ENCODE measurements around the gene CDH12.
"Not testable (repeated sequence)": the region's sequence is repeated elsewhere in the genome, so short reads cannot be mapped to it uniquely, and the experiment has no call there.

The CDH12 gene

DNA sequence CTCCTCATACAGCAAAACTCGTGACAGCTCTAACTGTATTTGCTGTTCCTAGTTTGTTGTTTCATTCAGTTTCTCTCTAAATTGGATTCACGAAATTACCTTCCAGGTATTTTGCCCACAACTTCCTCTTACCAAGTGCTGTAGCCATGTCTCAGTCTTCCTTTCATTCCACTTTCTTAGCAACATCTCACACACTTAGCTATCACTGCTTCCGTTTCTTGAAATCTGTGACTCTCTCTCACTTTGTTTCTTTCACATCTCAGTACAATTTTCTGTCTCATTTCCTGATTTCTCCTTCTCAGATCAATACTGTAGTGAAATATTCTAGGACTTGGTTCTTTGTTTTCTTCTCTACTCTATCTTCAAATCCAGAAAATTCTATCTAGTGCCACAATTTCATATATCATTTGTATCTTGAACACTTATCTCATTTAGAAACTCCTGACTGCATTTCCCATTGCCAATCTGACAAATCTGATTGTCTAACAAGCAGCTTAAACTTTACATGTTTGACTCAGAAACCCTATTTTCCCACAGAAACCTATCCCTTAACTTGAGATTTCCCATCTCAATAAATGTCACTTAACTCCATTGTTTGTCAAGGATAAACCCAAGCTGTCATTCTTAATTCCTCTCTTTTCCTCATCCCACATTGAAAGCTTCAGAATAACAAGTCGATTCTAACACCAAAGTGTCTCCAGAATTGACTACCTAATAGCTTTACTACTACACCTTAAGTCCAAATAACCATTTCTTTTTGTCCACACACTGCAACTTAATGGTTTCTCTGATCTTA is 303.1 kb downstream of the CDH12 start:
- no peak for DNase-seq

DNA sequence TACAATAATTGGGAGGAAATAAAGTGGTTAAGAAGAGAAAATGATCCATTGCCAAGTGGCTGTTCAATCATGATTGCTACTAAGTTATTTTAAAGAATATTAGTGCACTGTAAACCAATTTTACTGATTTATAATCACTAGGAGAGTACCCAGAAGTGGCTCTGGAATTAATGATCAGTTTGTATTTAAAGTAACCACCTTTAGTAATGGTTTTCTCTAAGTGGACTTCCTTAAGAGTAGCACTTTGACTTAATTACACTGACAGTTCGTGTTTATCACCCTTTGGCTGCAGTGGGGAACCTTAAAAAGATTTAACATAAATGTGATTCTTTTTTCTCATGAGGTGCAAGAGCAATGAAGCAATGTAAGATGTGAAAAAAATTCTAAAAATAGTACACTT is 310.8 kb downstream of the CDH12 start:
- no peak for DNase-seq

DNA sequence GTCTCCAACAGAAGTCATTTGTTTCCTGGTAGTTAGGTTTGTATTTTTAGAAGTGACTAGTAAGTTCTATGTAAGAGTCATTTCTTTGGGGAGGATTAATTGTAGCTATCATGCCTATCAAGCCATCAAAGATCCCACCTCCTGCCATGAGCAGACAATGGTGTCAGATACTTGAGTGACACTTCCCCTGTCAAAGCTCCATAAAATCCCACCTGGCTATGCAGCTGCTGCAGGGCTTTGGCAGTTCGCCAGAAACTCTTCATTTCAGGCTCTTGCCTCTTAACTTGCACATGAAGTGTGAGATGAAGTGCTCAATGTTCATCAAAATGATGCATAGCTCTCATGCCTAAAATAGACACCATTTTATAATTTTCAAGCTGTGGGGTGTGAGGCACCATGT is 312.1 kb downstream of the CDH12 start:
- no peak for DNase-seq

DNA sequence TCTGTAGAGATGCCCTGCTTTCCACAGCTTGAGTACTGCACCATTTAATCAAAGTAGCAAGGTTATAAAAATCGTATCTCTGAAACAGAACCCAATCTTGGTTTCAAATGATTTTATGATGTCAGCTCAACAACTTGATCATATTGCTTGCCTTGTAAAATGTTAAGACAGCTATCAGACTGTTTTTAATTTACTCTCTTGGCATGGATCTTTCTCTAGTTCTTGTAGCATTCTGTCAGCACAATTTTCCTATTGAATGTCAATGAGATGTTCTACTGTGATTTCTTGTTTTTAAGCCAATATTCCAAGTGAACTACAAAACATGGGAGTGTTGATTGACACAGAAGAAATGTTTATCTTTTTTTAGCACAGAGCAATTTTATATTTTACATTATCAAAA is 313.4 kb downstream of the CDH12 start:
- DNase-seq: no peak

DNA sequence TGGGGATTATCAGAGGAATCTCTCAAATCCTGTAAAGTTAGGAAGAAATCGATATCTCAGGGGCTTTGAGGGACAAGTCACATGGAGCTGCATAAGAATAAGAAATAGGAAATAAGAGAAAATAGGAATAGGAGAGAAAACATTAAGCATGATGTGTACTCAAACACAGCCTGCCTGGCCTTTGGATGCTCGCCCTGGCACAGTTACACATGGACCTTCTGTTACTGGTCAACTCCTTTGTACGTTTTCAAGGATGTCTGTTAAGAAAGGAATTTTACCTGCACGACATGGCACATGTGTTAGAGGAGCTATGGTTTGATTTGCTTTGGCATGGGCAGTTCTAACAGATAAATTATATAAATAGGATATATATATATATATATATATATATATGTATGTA is 321.2 kb downstream of the CDH12 start:
- DNase-seq: no peak

DNA sequence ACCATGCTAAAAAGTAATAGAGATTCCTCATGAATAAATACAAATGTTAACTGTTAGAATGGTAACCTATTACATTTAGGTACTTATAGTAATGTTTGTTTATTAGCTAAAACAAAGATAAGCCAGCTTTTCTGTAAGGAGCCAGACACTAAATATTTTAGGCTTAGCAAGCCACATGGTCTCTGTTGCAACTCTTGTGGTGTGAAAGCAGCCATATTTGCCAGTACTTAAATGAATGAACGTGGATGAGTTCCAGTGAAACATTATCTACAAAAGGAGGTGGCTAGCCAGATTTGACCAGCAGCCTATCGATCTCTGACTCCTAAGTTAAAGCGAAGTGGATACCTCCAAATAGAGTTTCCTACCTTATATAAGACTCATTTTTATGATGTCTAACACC is 331.6 kb downstream of the CDH12 start:
- no peak for DNase-seq

DNA sequence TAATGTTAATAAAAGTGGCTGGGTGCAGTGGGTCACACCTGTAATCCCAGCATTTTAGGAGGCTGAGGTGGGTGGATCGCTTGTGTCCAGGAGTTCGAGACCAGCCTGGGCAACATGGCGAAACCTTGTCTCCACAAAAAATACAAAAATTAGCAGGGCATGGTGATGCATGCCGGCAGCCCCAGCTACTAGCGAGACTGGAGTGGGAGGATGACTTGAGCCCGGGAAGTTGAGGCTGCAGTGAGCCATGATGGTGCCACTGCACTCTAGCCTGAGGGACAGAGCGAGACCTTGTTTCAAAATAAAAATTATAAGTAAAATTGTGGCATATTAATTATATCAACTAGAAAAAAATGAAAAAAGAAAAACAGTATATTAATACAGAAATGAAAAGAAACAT is 336.6 kb downstream of the CDH12 start:
- DNase-seq: not testable (repeated sequence)

DNA sequence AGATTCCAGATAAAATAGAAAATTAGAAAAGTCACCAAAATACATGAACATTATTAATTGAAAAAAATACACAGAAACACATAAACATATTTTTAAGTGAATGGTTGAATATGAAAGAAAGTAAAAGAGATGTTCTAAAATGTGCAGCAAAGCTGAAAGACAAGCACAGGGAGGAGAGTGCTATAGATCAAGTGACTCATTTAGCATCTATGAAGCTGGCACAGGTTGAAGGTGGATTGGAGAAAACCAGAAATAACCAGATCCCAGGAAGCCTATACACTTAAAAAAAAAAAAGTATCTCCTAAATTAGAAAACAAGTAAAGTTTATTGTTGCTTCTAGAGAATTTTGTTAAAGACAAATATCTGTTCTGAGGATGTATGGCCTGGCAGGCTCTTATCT is 338.9 kb downstream of the CDH12 start:
- no peak for DNase-seq

DNA sequence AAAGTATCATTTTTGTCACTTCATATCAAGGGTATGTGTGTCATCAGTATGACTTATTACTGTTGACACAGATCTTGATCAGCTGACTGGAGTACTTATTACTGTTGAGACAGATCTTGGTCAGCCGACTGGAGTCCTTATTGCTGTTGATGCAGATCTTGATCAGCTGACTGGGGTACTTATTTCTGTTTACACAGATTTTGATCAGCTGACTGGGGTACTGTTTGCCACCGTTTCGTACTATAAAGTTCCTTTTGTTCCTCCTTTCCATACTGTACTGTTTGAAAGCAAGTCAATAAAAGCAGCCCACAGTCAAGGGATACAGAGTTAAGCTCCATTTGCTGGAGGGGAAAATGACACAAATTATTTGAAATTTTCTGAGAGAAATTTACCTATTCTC is 347.3 kb downstream of the CDH12 start:
- no peak for DNase-seq

DNA sequence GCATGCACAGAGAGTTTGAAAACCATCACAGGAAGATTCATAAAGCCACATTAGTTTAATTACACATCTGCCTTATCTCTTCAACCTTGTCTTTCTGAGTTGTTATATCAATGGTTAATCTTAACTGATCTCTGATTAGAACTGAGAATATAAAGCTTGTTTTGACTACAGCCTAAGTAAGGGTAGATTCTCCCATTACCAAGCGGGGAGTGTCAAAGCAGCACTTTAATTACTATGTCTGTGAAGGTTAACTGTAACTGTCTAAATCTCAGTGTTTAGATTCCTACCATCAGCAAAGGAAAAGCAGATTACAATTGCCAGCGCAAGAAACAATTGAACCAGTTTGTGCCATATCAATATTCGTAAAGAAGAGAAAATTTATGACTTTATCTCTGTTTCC is 348.7 kb downstream of the CDH12 start:
- DNase-seq: no peak

DNA sequence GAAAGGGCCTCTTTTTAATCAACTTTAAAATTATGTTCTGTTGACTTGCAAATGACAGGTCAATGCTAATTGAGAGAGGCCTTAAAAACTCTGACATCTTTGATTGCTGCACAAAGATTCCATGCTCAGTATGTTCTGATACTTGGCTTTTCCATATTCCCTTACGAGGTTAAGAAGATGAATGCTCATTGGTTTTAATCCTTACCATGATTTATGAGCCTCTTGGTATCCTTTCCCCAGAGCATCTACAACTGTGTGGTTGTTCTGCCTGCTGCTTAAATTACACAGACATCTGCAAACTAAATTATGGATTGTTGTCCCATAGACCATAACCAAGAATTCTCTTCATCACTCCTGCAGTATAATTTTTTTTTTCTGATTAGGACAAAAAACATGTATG is 352.6 kb downstream of the CDH12 start:
- no peak for DNase-seq

DNA sequence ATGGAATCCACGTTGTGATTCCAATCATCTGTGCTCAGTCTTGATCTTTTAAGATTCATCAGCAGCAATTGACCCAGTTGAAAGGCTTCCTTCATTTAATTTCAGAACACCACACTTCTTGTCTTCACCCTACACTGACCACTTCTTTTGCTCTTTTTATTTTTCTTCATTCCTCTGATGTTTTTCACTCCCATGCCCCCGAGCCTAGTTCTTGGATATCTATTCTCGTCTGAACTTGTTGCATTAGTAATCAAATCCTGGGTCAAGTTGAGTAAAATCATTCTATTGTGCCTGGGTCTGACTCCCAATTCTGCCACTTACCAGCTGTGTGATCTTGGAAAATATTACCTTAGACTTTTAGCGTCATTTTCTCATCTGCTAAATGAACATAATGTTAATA is 356.5 kb downstream of the CDH12 start:
- DNase-seq: no peak

DNA sequence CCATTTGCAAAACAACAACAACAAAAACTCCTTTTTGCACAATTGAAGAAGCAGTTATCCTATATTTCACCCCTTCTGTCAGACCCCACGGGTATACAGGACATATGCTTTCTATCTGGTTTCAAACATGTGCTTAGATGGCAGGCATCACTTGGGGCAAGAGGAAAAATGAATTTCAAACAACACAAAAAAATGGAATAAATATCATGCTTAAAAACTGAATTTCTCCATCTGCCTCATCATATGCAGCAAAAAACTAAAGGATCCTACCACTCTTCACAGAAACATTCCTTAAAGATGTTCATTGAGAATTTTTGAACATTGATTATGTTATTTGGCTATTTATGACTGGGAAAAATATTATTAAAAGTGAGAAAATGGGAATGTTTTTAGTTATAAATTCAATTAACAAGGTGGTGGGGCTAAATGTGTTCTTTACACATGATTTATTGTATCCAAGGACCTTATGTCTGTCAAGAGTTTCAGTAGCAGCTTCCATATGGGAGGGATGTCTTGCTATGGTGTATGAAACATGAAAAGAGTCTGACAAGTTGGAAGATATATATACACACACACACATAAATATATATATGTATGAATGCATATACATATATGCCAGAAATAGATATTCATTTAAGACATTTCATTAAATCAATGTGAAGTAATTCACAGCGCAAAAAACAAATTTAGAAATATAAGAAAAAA is 358.0 kb downstream of the CDH12 start:
- DNase-seq: no peak

DNA sequence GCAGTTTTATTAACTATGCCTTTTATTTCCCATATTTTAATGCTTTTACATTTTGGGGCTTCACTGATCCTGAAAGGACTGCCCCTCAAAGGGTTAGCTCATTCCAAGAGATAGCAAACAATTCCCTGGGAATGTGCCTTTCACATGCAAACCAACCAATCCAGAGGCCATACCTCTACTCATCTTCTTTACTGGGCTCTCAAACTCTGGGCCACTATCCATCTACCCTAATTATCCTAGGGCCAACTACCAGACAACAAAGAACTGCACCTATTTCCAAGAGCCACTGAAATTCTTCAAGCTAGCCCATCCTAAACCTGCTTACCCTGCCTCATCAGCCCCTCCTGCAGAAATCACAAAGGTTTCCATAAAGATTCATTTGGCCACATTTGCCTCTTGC is 364.7 kb downstream of the CDH12 start:
- no peak for DNase-seq

DNA sequence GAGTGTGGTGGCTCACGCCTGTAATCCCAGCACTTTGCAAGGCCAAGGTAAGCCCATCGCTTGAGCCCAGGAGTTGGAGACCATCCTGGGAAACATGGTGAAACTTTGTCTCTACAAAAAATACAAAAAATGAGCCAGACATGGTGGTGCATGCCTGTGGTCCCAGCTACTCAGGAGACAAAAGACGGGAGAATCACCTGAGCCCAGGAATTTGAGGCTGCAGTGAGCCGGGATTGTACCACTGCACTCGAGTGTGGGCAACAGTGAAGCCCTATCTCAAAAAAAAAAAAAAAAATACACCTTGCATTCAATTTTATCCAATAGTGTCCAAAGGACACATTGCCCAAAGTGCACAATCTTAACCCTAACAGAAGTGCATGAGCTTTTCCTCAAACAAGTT is 372.8 kb downstream of the CDH12 start:
- no peak for DNase-seq

DNA sequence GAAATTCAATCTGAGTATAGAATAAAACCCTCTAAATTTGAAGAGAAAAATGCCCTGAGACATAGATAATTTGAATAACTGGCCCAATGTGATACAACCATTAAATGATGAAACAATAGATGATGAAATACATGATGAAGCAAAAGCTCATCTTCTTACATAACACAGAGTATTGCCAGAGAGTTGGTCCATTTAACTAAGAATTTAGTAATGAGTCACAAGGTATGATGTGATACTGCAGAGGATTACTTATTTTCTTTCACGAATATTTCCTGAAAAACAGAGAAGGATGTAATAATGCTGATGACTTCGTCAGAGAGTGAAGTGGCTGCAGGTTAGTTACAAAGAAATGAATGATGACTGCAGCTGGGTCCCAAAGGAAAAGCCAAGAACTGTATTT is 379.3 kb downstream of the CDH12 start:
- no peak for DNase-seq

DNA sequence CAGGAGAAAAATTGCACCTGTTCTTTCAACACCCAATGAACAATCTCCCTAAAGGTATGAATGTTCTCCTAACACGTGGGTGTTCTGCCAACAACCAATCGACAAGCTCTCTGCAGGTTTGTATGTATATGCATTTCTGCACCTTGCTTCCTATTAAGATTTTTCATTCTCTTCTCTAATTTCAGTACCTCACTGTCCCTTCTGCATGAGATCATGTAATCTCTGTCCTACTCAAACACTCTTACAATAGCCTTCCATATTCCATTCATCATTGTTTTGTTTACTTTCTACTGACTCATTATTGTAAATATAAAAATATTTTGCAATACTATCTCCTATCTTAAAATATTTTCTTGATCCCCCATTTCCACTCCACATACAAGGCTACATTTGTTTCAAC is 382.0 kb downstream of the CDH12 start:
- no peak for DNase-seq

DNA sequence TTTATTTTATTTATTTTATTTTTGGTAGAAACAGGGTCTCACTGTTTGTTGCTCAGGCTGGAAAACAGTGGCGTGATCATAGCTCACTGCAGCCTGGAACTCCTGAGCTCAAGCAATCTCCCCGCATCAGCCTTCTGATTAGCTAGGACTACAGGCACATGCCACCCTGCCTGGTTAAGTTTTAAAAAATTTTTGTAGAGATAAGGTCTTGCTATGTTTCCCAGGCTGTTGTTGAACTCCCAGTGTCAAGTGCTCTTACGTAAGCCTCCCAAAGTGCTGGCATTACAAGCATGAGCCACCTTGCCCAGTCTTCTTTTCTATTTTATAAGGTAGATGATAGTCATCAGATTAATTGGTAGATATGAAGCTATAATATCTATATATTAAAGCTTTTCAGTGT is 382.7 kb downstream of the CDH12 start:
- no peak for DNase-seq

DNA sequence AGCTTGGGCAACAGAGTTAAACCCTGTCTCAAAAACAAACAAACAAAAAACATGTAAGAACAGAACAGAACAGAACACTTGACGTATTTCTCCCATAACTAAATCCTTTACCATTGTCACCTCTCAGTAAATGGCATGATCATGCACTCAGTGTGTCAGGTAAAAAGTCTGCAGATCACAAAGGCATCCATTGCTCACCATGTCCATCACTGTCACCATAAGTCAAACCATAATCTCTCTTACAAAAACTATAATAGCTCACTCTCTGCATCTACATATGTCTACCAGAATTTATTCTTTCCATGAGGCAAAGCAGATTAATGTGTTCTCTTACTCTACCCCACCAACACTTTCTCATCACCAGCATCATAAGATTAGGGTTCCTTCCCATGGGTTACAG is 387.5 kb downstream of the CDH12 start:
- DNase-seq: no peak

DNA sequence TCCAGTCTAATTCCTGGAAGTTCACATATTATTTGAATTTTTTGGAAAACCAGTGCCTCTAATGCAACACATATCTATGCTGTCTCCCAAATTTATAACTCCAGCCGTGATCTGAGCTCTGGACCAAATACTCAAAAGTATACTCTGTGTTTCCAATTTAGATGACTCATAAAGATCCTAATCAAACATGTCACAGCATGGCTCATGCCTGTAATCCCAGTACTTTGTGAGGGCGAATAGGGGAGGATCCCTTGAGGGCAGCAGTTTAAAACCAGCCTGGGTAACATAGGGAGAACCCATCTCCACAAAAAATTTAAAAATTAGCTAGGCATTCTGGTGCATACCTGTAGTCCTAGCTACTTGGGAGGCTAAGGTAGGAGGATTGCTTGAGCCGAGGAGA is 388.0 kb downstream of the CDH12 start:
- DNase-seq: no peak

DNA sequence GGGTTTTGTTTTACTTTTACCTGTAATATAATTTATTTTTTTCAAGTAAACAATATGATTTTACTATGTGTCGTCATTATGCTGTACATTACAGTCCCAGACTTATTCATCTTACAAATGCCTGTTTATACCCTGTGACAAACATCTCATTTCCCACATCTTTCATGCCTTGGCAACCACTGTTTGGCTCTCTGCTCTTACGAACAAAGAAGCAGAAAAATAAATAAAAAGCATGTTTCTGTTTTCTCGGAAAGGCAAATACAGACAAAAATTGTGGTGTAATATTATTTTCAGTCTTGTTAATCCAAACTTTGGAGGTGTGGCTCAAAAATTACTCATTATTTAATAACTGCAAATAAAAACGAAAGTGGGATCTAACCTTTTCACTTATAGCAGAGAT is 393.0 kb downstream of the CDH12 start:
- no peak for DNase-seq

DNA sequence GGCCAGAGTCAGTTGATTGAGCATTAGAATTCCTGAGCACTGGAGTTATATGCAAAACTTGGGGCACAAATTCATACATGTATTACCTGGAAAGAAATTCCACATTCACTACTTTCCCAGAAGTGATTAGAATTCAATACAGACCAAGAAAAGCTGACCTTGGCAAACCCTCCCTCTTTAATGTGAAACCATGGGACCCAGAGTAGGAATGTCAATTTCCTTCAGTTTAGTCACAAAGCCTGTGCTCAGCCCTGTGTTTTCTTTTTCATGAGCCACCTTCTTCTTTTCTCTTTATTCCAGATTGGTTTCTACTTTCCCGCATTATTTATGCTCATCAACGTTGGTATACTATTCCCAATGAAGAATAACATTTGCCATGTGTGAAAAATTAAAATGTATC is 420.2 kb downstream of the CDH12 start:
- no peak for DNase-seq

DNA sequence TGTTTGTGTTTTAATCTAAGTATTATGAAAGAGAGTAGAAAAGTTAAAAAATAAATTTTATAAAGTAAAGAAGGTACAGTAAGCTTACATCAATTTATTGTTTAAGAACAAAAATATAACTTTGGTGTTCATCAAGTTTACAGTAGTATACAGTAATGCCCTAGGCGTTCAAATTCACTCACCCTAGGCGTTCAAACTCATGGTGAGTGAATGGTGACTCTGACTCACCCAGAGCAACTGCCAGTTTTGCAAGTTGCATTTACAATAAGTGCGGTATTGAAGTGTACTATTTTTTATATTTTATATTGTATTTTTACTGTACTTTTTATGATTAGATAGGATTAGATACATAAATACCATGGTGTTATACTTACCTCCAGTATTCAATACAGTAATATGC is 421.3 kb downstream of the CDH12 start:
- DNase-seq: no peak

DNA sequence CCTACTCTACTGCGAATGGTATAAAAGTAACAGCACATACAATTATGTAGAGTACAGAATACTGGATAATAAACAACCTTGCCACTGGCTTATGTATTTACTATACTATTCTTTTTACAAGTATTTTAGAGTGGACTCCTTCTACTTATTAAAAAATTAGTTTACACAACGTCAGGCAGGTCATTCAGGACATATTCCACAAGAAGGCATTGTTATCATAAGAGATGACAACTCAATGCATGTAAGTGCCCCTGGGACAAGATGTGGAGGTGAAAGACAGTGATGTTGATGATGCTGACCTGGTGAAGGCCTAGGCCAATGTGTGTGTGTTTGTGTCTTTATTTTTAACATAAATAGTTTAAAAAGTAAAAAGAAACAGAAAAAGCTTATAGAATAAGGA is 421.7 kb downstream of the CDH12 start:
- no peak for DNase-seq

Measured in T-helper 2 cell (primary cell).